GM20000 (cell line): ENCODE measurements around the gene CFAP74.

Experiments
- DNase-seq: peaks from one replicate; pipeline ENCODE4 v3.0.0; 2012; ENCODE audit warnings: low spot score
- CTCF ChIP-seq: IDR thresholded peaks from 2 replicates; pipeline ENCODE4 v1.5.1; 2012; ENCODE audit warnings: mild to moderate bottlenecking, control low read depth; ENCODE audit errors: extremely low read depth, missing control alignments

CFAP74 gene

GRCh38 chr1:2016123-2016522, 12.5 kb upstream of the CFAP74 start:
- no peak for TF ChIP-seq CTCF
- no peak for DNase-seq

- DNase-seq = no peak
- TF ChIP-seq CTCF = no peak
Observed at GRCh38 chr1:2014741-2015735, 11.5 kb upstream of the CFAP74 start.

- no peak for DNase-seq
- TF ChIP-seq CTCF = no peak
Observed at GRCh38 chr1:2014181-2014580, 10.6 kb upstream of the CFAP74 start.

GRCh38 chr1:2009101-2010053, 5.8 kb upstream of the CFAP74 start:
- no peak for DNase-seq
- no peak for TF ChIP-seq CTCF

GRCh38 chr1:2004856-2005255, 1.3 kb upstream of the CFAP74 start:
- no peak for TF ChIP-seq CTCF
- DNase-seq = no peak

GRCh38 chr1:2001773-2002411, 1.7 kb downstream of the CFAP74 start:
- no peak for DNase-seq
- TF ChIP-seq CTCF = no peak
